Endothelial cell (in vitro differentiated cells): ENCODE measurements around the gene ASAP2. TPM values are rescaled to one million over a fixed set of nuclear protein-coding genes. Genes with fewer than 3 reads are reported as not detected.

Experiments
- DNase-seq: peaks from one replicate; pipeline ENCODE4 v3.0.0; 2021; ENCODE audit warnings: low spot score
- H3K27ac Mint-ChIP-seq: one replicate; pipeline ENCODE4 v1.8.0; 2021; ENCODE audit warnings: mixed read lengths, inconsistent platforms; ENCODE audit not compliant: unreplicated experiment
- H3K27me3 Mint-ChIP-seq: one replicate; pipeline ENCODE4 v1.8.0; 2021; ENCODE audit warnings: mild to moderate bottlenecking, moderate library complexity, mixed read lengths, inconsistent platforms; ENCODE audit not compliant: unreplicated experiment
- H3K36me3 Mint-ChIP-seq: one replicate; pipeline ENCODE4 v1.8.0; 2021; ENCODE audit warnings: mild to moderate bottlenecking, low read depth, mixed read lengths, inconsistent platforms; ENCODE audit not compliant: unreplicated experiment
- H3K4me1 Mint-ChIP-seq: one replicate; pipeline ENCODE4 v1.8.0; 2021; ENCODE audit warnings: mild to moderate bottlenecking, mixed read lengths, inconsistent platforms; ENCODE audit not compliant: unreplicated experiment
- H3K4me3 Mint-ChIP-seq: one replicate; pipeline ENCODE4 v1.8.0; 2021; ENCODE audit warnings: mild to moderate bottlenecking, mixed read lengths, inconsistent platforms; ENCODE audit not compliant: unreplicated experiment
- H3K9me3 Mint-ChIP-seq: one replicate; pipeline ENCODE4 v1.8.0; 2021; ENCODE audit warnings: mixed read lengths, inconsistent platforms; ENCODE audit not compliant: unreplicated experiment
- total RNA-seq: library from RNA; stranded (reverse); fragmentation: NEBNext Ultra II Directional; extraction: Animal tissue kit (Norgen Biotek cat#: 25700); gene quantifications from one replicate; pipeline ENCODE4 v1.2.1, GENCODE V29; 2021; ENCODE audit not compliant: unreplicated experiment
- TF ChIP-seq, protein P1 (sequence below): fragments of 200-600 bp; sonication (generic); IDR thresholded peaks from one replicate; pipeline ENCODE4 v1.5.0; 2021; ENCODE audit warnings: antibody characterized with exemption; ENCODE audit not compliant: unreplicated experiment

The ASAP2 gene
- total RNA-seq, 1 donor from 2014 or later: 31.8 TPM

DNA sequence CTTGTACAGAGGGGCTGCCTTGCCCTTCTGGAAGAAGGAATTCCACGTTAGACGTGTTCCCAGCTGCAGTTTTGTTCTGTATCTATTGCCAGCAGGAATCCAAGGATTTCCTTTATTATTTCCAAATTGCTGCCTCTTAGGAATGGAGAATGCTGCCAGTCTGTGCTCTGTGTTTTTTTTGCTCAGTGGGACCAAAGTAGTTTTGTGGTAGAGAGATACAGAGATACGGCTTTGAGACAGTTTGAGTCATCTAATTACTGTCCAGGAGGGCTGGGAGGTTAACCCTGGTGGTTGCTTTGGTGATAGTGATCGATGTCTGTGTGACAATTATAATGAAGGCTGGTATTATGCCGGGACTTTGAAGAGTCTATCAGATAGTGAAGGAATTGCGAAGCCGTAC lies 26.3 kb downstream of the ASAP2 start:
- Mint-ChIP-seq H3K9me3 (no peaks in the 10 kb centered on the region), H3K27me3 (peaks cover 10% of the 10 kb centered on the region), H3K4me1 (peaks cover 88% of the 10 kb centered on the region), H3K27ac (no peak overlapping the region), H3K36me3 (peaks cover 4% of the 10 kb centered on the region), H3K4me3 (no peak overlapping the region)
- DNase-seq: no peak
- TF ChIP-seq, protein P1, sequence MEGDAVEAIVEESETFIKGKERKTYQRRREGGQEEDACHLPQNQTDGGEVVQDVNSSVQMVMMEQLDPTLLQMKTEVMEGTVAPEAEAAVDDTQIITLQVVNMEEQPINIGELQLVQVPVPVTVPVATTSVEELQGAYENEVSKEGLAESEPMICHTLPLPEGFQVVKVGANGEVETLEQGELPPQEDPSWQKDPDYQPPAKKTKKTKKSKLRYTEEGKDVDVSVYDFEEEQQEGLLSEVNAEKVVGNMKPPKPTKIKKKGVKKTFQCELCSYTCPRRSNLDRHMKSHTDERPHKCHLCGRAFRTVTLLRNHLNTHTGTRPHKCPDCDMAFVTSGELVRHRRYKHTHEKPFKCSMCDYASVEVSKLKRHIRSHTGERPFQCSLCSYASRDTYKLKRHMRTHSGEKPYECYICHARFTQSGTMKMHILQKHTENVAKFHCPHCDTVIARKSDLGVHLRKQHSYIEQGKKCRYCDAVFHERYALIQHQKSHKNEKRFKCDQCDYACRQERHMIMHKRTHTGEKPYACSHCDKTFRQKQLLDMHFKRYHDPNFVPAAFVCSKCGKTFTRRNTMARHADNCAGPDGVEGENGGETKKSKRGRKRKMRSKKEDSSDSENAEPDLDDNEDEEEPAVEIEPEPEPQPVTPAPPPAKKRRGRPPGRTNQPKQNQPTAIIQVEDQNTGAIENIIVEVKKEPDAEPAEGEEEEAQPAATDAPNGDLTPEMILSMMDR: no peak

DNA sequence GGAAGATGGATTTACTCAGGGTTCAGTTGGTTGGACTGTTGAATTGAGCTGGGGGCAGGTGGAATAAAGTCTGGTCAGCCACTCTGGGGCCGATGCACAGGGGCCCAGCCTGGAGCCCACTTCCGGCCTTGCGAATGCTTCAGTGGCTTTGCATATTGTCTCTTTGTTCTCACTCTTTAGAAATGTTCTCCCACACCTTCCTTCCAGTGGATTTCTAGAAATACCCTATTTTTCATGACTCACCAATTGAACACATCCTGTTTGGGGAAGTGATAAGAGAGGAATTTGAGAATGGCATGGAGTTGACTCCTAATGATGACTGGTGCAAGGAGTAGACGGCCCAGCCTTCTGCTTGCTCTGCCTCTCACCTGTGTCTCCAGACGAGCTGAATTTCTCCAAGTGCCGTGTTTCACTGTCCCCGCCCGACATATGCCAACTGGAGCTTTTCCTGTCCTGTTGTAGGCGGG lies 28.1 kb downstream of the ASAP2 start:
- Mint-ChIP-seq H3K9me3 (no peaks in the 10 kb centered on the region), H3K27ac (peak overlapping the region; percentile 90), H3K27me3 (peaks cover 8% of the 10 kb centered on the region), H3K4me1 (peaks cover 87% of the 10 kb centered on the region), H3K4me3 (peak overlapping the region; percentile 63), H3K36me3 (peaks cover 10% of the 10 kb centered on the region)
- TF ChIP-seq, protein P1: no peak
- DNase-seq: no peak

DNA sequence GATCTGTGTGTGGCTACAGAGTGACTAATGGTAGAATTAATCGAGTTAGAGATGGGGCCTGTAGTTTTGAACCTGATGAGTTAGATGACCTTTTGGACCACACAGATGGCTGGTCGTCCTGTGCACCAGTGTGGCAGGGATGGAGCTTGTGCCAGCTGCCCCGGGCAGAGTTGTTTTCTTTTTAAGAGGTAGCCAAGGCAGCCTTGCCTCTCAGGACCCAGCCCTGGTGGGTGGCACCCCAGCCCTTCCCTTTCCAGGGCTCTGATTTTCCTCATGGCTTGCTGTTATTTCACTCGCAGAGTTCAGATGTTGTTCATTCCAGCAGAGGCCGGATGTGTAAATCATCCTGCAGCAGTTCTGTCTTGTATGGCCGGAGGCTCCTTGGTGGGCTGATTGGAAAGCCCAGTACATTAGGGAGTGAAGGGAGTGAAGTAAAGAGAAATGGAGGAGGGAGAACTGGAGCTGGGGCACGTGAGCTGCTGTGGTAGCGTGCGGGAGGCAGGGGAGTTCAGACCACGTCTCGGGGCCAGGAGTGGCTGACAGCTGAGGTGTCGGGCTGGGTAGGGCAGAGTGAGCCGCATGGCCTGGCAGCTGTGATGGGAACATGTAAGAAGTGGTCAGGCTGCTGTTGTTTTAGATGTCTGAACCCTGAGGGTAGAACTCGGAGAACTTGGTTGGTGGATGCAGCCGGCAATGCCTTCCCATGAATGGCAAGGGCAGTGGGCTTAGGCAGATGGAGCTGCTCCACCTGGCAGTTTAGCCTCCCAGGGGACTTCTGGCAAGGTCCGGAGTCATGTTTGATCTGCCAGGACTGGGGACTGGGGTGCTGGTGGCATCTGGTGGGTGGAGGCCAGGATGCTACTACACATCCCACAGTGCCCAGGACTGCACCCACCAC lies 28.8 kb downstream of the ASAP2 start:
- no peak for DNase-seq
- Mint-ChIP-seq H3K4me3 (peak overlapping the region; percentile 63), H3K27me3 (peaks cover 8% of the 10 kb centered on the region), H3K9me3 (no peaks in the 10 kb centered on the region), H3K4me1 (peaks cover 80% of the 10 kb centered on the region), H3K27ac (peak overlapping the region; percentile 90), H3K36me3 (peaks cover 10% of the 10 kb centered on the region)
- TF ChIP-seq, protein P1: no peak

DNA sequence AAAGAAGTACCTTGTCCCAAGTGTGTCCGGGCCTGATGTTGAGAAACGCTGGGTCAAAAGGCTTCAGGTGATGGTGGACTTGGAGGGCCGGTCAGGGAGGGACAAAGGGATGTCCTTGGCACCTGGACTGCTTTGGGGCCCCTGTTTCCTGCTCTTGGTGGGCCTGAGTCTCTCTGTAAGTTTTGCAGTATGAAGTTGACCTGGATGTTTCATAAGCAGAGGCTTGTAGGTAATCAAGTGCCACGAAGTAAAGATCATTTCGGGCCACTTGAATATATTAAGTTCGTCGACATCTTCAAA lies 29.4 kb downstream of the ASAP2 start:
- TF ChIP-seq, protein P1: no peak
- Mint-ChIP-seq H3K36me3 (peaks cover 10% of the 10 kb centered on the region), H3K9me3 (no peaks in the 10 kb centered on the region), H3K27ac (no peak overlapping the region), H3K4me1 (peaks cover 74% of the 10 kb centered on the region), H3K4me3 (no peak overlapping the region), H3K27me3 (peaks cover 8% of the 10 kb centered on the region)
- DNase-seq: no peak

DNA sequence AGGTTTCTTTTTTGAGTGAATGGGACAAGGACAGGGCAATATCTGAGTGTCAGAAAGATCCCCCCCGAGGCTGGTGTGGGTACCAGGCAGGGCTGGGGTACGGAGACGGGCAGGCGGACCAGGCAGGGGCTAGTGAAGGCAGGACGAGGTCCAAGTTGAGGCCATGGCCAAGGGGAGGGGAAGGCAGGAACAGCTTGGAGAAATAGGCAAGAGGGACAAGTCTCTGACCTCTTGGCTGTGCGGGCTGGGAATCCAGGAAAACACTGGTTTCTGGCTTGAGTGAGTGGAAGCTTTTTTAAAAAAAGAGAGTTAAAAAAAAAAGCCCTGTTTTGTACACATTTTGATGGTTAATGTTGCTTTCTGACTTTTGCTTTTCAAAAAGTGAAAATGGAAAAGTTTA lies 30.3 kb downstream of the ASAP2 start:
- Mint-ChIP-seq H3K4me3 (no peak overlapping the region), H3K36me3 (peaks cover 10% of the 10 kb centered on the region), H3K9me3 (no peaks in the 10 kb centered on the region), H3K27ac (no peak overlapping the region), H3K4me1 (peaks cover 70% of the 10 kb centered on the region), H3K27me3 (peaks cover 8% of the 10 kb centered on the region)
- no peak for DNase-seq
- TF ChIP-seq, protein P1: no peak
